HEK293T (cell line): ENCODE results near the gene EPHB3.

ENCODE experiments used
- ARNT ChIP-seq: fragments of 450-650 bp; IDR thresholded peaks from 2 replicates; pipeline ENCODE4 v1.6.1; 2017; ENCODE audit warnings: mild to moderate bottlenecking
- ELF4 ChIP-seq: fragments of 450-650 bp; IDR thresholded peaks from 2 replicates; pipeline ENCODE4 v1.6.1; 2017; ENCODE audit warnings: antibody characterized with exemption
- FOXK2 ChIP-seq: fragments of 450-650 bp; IDR thresholded peaks from 2 replicates; pipeline ENCODE4 v1.6.1; 2016; ENCODE audit warnings: mild to moderate bottlenecking
- FOXM1 ChIP-seq: fragments of 450-650 bp; IDR thresholded peaks from 2 replicates; pipeline ENCODE4 v1.6.1; 2017; ENCODE audit warnings: mild to moderate bottlenecking, borderline replicate concordance
- HDGF ChIP-seq: fragments of 450-650 bp; IDR thresholded peaks from 2 replicates; pipeline ENCODE4 v1.6.1; 2017; ENCODE audit warnings: antibody characterized with exemption, borderline replicate concordance
- NFRKB ChIP-seq: fragments of 450-650 bp; IDR thresholded peaks from 2 replicates; pipeline ENCODE4 v1.6.1; 2016; ENCODE audit warnings: mild to moderate bottlenecking, moderate library complexity
- SP1 ChIP-seq: fragments of 450-650 bp; IDR thresholded peaks from 2 replicates; pipeline ENCODE4 v1.6.1; 2017
- SUZ12 ChIP-seq: fragments of 450-650 bp; IDR thresholded peaks from 2 replicates; pipeline ENCODE4 v1.6.1; 2016; ENCODE audit warnings: mild to moderate bottlenecking
- TARDBP ChIP-seq: fragments of 450-650 bp; IDR thresholded peaks from 2 replicates; pipeline ENCODE4 v1.6.1; 2016
- ZNF384 ChIP-seq: fragments of 450-650 bp; IDR thresholded peaks from 2 replicates; pipeline ENCODE4 v1.6.1; 2016

- TF ChIP-seq SUZ12 (no peak), HDGF (no peak), ARNT (no peak), TARDBP (no peak), FOXK2 (no peak), FOXM1 (no peak), SP1 (no peak), ELF4 (no peak), ZNF384 (no peak), NFRKB (no peak)
Observed at GRCh38 chr3:184581331-184581855, 19.8 kb downstream of the EPHB3 start.
